ENCODE results near the gene LILRB2. TPM values are rescaled to one million over a fixed set of nuclear protein-coding genes. Genes with fewer than 3 reads are reported as not detected.
"Not testable (repeated sequence)": the region's sequence is repeated elsewhere in the genome, so short reads cannot be mapped to it uniquely, and the experiment has no call there.

Gene LILRB2
- total RNA-seq, 2 experiments from 2014 or later, result not detected

GRCh38 chr19:54252243-54252642 lies 28.7 kb downstream of the LILRB2 start:
- no peak overlapping the region for H3K4me3 Mint-ChIP-seq
- no peaks in the 10 kb centered on the region for H3K36me3 Mint-ChIP-seq (ENCODE audit: low read depth)
- DNase-seq, result no peak
- intact Hi-C loops (cut with micrococcal nuclease), result no loop called here
- no peak overlapping the region for H3K27ac Mint-ChIP-seq
- no peak for ATAC-seq
- TF ChIP-seq, protein P1, sequence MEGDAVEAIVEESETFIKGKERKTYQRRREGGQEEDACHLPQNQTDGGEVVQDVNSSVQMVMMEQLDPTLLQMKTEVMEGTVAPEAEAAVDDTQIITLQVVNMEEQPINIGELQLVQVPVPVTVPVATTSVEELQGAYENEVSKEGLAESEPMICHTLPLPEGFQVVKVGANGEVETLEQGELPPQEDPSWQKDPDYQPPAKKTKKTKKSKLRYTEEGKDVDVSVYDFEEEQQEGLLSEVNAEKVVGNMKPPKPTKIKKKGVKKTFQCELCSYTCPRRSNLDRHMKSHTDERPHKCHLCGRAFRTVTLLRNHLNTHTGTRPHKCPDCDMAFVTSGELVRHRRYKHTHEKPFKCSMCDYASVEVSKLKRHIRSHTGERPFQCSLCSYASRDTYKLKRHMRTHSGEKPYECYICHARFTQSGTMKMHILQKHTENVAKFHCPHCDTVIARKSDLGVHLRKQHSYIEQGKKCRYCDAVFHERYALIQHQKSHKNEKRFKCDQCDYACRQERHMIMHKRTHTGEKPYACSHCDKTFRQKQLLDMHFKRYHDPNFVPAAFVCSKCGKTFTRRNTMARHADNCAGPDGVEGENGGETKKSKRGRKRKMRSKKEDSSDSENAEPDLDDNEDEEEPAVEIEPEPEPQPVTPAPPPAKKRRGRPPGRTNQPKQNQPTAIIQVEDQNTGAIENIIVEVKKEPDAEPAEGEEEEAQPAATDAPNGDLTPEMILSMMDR (IDR thresholded peaks at IDR 0.05), result no peak
- peaks cover 11% of the 10 kb centered on the region for H3K4me1 Mint-ChIP-seq (ENCODE audit: low read depth)
- H3K27me3 Mint-ChIP-seq, result peaks cover 6% of the 10 kb centered on the region
- CTCF ChIA-PET, result no interaction called here
- POLR2A ChIA-PET, result no interaction called here
- H3K9me3 Mint-ChIP-seq, result no peaks in the 10 kb centered on the region

DNA sequence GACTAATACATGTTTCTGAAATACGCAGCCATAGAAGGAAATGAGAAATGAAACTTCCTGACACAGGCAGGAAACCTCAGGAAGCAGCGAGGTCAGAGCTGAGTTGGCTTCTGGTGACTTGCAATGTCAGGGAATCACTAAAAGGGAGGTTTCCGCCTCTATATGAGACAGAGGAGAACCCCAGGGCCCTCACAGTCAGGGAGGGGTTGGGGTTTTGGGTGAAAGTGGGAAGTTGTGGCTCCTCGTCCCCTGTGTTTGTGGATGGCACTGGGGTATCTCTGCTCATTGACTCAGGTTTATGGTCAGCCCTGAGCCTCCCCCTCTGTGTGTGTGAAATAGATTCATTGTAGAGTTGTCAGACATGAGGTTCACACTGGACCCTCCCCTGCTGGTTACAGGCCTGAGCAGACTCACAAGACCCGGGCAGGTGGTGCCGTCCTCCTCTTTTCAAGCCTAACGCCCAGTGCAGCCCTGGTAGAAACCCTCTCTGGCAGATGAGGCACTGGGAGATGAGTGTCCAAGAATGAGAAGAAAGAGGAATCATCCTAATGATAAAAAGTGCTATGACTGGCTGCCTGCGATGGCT lies 32.8 kb downstream of the LILRB2 start:
- Mint-ChIP-seq H3K4me1 (ENCODE audit: low read depth) (peaks cover 13% of the 10 kb centered on the region), H3K27ac (no peak overlapping the region), H3K4me3 (no peak overlapping the region), H3K9me3 (no peaks in the 10 kb centered on the region), H3K36me3 (ENCODE audit: low read depth) (no peaks in the 10 kb centered on the region), H3K27me3 (peaks cover 8% of the 10 kb centered on the region)
- ChIA-PET CTCF (interaction anchor here (1.0 kb wide), 1 partner anchor 18 kb away, joined by 5 read pairs; no protein-coding TSS in a partner anchor), POLR2A (no interaction called here)
- intact Hi-C loops (cut with micrococcal nuclease), result no loop called here
- peak; percentile 95 for ATAC-seq
- TF ChIP-seq, protein P1 (IDR thresholded peaks at IDR 0.05), result no peak
- peak; percentile 64 for DNase-seq

DNA sequence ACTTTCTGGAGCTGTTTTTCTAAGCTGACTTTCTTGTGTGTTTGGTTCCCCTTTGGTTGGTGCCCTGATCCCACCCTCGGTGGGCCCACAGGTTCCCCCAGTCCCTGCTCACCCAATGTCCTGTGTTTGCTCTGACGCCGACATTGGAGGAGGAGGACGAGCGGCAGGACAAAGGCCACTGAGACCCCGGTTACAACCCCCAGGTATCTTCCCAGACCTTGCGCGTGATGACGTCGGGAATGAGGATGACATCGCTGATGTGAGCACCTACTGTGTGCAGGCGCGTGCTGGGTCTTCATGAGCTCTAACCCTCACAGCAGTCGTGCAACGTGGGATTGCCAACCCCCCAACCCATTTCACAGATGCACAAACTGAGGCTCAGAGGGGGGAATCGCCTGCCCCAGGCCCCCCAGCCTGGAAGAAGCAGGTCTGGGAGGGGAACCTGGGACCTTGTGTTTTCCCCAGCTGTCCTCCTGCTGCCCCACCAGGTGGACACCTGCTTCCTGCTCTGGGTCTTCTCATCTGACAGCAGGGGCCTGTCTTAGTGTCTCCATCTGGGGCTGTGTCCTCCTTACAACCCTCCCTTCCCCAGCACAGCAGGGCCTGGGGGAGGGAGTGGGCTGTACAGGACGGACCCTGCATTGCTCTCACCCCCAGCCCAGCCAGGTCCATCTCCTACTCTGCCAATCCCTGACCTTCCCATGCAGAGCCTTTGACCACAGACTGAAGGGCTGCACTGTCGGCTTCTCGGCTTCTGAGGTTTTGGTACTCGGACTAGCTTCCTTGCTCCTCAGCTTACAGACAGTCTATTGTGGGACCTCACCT lies 33.6 kb downstream of the LILRB2 start:
- CTCF ChIA-PET, result interaction anchor here (1.0 to 1.4 kb wide), 2 partner anchors 19 kb away, joined by 4 to 5 read pairs; no protein-coding TSS in a partner anchor
- H3K27ac Mint-ChIP-seq, result no peak overlapping the region
- TF ChIP-seq, protein P1 (IDR thresholded peaks at IDR 0.05), result no peak
- no peaks in the 10 kb centered on the region for H3K36me3 Mint-ChIP-seq (ENCODE audit: low read depth)
- DNase-seq (no peak), ATAC-seq (no peak)
- POLR2A ChIA-PET, result interaction anchor here (1.3 kb wide), 1 partner anchor 40 kb away, joined by 3 read pairs; no protein-coding TSS in a partner anchor
- no peaks in the 10 kb centered on the region for H3K9me3 Mint-ChIP-seq
- intact Hi-C loops (cut with micrococcal nuclease), result no loop called here
- peaks cover 11% of the 10 kb centered on the region for H3K27me3 Mint-ChIP-seq
- H3K4me1 Mint-ChIP-seq (ENCODE audit: low read depth), result peaks cover 13% of the 10 kb centered on the region
- no peak overlapping the region for H3K4me3 Mint-ChIP-seq

- ChIA-PET POLR2A (no interaction called here), CTCF (no interaction called here)
- Mint-ChIP-seq H3K4me3 (no peak overlapping the region), H3K27me3 (peaks cover 11% of the 10 kb centered on the region), H3K36me3 (ENCODE audit: low read depth) (no peaks in the 10 kb centered on the region), H3K9me3 (no peaks in the 10 kb centered on the region), H3K4me1 (ENCODE audit: low read depth) (peaks cover 13% of the 10 kb centered on the region), H3K27ac (no peak overlapping the region)
- DNase-seq (no peak), ATAC-seq (no peak)
- TF ChIP-seq, protein P1 (IDR thresholded peaks at IDR 0.05), result no peak
- intact Hi-C loops (cut with micrococcal nuclease), result no loop called here
Observed at GRCh38 chr19:54245936-54246335, 35.0 kb downstream of the LILRB2 start.

DNA sequence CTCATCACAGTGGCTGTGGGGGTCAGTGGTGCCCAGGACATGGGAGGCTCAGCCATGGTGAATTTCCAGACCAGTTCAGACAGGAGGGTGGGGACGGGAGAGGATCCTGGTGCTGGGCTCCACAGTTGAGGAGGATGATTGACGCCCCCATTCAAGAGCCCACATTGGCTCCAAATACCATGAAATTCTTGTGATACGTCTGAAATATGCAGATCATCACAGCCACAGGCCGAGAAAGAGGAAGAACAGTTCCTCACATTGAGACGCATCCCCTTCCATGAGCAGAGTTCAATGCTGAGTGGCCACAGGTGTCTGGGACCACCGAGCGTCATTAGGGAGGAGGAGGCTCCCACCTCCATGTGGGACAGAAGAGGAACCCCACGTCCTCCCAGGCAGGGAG lies 37.1 kb downstream of the LILRB2 start:
- H3K36me3 Mint-ChIP-seq (ENCODE audit: low read depth); H3K9me3 Mint-ChIP-seq; ATAC-seq; DNase-seq; POLR2A ChIA-PET; H3K4me3 Mint-ChIP-seq; H3K27me3 Mint-ChIP-seq; intact Hi-C loops (cut with micrococcal nuclease); CTCF ChIA-PET; H3K27ac Mint-ChIP-seq: not testable (repeated sequence)
- peaks cover 13% of the 10 kb centered on the region for H3K4me1 Mint-ChIP-seq (ENCODE audit: low read depth)

- H3K36me3 Mint-ChIP-seq (ENCODE audit: low read depth); H3K27ac Mint-ChIP-seq; H3K9me3 Mint-ChIP-seq; CTCF ChIA-PET; ATAC-seq; intact Hi-C loops (cut with micrococcal nuclease); POLR2A ChIA-PET; H3K27me3 Mint-ChIP-seq; H3K4me3 Mint-ChIP-seq; DNase-seq; H3K4me1 Mint-ChIP-seq (ENCODE audit: low read depth): not testable (repeated sequence)
Observed at GRCh38 chr19:54242646-54243045, 38.3 kb downstream of the LILRB2 start, which contains the start of gene LILRA6. TSS of gene LILRA6 (minus strand) at chr19:54242790.

DNA sequence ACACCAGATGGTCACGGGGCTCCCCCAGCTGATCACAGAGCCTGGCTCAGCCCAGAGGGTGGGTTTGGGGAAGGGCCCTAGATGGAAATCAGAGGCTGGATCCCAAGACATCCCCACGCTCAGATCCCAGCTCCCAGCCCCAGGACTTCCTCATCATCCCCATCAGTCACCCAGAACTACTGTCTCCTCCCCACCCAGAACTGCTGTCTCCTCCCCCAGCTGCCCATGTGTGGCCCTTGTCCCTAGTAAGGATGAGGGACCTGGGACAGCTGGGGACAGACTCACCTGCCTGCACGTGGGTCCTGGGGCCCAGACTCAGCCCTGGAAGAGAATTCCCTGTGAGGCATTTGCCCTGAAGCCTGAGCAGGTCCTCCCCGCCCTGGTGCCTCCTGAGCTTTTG lies 38.7 kb downstream of the LILRB2 start:
- H3K27me3 Mint-ChIP-seq; H3K9me3 Mint-ChIP-seq; DNase-seq; H3K4me1 Mint-ChIP-seq (ENCODE audit: low read depth); H3K27ac Mint-ChIP-seq; ATAC-seq; POLR2A ChIA-PET; CTCF ChIA-PET; H3K4me3 Mint-ChIP-seq; H3K36me3 Mint-ChIP-seq (ENCODE audit: low read depth); intact Hi-C loops (cut with micrococcal nuclease): not testable (repeated sequence)

Measured in activated CD8-positive, alpha-beta T cell treated with anti-CD3 and anti-CD28 coated beads for 36 hours (primary cell).